GM19240 (cell line): ENCODE data around the gene SHB.
"Not testable (repeated sequence)": the region's sequence is repeated elsewhere in the genome, so short reads cannot be mapped to it uniquely, and the experiment has no call there.

Experiments
- DNase-seq: peaks from one replicate; pipeline ENCODE4 v3.0.0; 2011; ENCODE audit warnings: low spot score; ENCODE audit not compliant: insufficient read length

The SHB gene

GRCh38 chr9:38063363-38063707 is 5.7 kb downstream of the SHB start:
- DNase-seq, result no peak

GRCh38 chr9:38062498-38063362 is 6.3 kb downstream of the SHB start:
- DNase-seq, result no peak

GRCh38 chr9:38062106-38062497 is 6.9 kb downstream of the SHB start:
- no peak for DNase-seq

GRCh38 chr9:38061326-38061977 is 7.6 kb downstream of the SHB start:
- no peak for DNase-seq

GRCh38 chr9:38060681-38061080 is 8.3 kb downstream of the SHB start:
- DNase-seq, result no peak

GRCh38 chr9:38059233-38059936 is 9.6 kb downstream of the SHB start:
- DNase-seq, result no peak

- no peak for DNase-seq
Observed at GRCh38 chr9:38058452-38059232, 10.4 kb downstream of the SHB start.

- DNase-seq, result no peak
Observed at GRCh38 chr9:38057416-38058195, 11.4 kb downstream of the SHB start.

- no peak for DNase-seq
Observed at GRCh38 chr9:38054653-38055052, 14.4 kb downstream of the SHB start.

- DNase-seq, result no peak
Observed at GRCh38 chr9:38053697-38054461, 15.1 kb downstream of the SHB start.

- no peak for DNase-seq
Observed at GRCh38 chr9:38051780-38052546, 17.1 kb downstream of the SHB start.

- no peak for DNase-seq
Observed at GRCh38 chr9:38048316-38048969, 20.6 kb downstream of the SHB start.

GRCh38 chr9:38047301-38048251 is 21.5 kb downstream of the SHB start:
- DNase-seq, result no peak

GRCh38 chr9:38046661-38047300 is 22.2 kb downstream of the SHB start:
- no peak for DNase-seq

- not testable (repeated sequence) for DNase-seq
Observed at GRCh38 chr9:38045939-38046338, 23.1 kb downstream of the SHB start.

GRCh38 chr9:38044706-38045105 is 24.3 kb downstream of the SHB start:
- DNase-seq, result no peak
